Trophoblast cell (in vitro differentiated cells and primary cell): ENCODE results near the gene RUFY1.

Source experiments
- DNase-seq, 2 donors: peaks; one replicate each; pipeline ENCODE4 v3.0.0-alpha.2; 2016
- H2AFZ ChIP-seq: 2 replicates; pipeline ENCODE4 v1.6.1; 2013; ENCODE audit warnings: low read length, moderate library complexity, mild to moderate bottlenecking; ENCODE audit not compliant: insufficient read depth, poor library complexity
- H2AK5ac ChIP-seq: 2 replicates; pipeline ENCODE4 v1.6.1; 2013; ENCODE audit warnings: mild to moderate bottlenecking, low read length
- H2BK120ac ChIP-seq: 2 replicates; pipeline ENCODE4 v1.6.1; 2013; ENCODE audit warnings: low read length, mild to moderate bottlenecking, moderate library complexity; ENCODE audit not compliant: insufficient read depth, poor library complexity
- H2BK12ac ChIP-seq: 2 replicates; pipeline ENCODE4 v1.6.1; 2013; ENCODE audit warnings: mild to moderate bottlenecking, low read length, moderate library complexity
- H2BK5ac ChIP-seq: 2 replicates; pipeline ENCODE4 v1.6.1; 2013; ENCODE audit warnings: low read length, low read depth, moderate library complexity, mild to moderate bottlenecking; ENCODE audit not compliant: poor library complexity
- H3K14ac ChIP-seq: 2 replicates; pipeline ENCODE4 v1.6.1; 2013; ENCODE audit warnings: mild to moderate bottlenecking, low read length
- H3K18ac ChIP-seq: 2 replicates; pipeline ENCODE4 v1.6.1; 2013; ENCODE audit warnings: mild to moderate bottlenecking, low read length
- H3K23ac ChIP-seq: 2 replicates; pipeline ENCODE4 v1.6.1; 2013; ENCODE audit warnings: low read length
- H3K27ac ChIP-seq: 2 replicates; pipeline ENCODE4 v1.5.1; 2013; ENCODE audit warnings: low read depth, mild to moderate bottlenecking, inconsistent platforms, low read length, moderate library complexity
- H3K27me3 ChIP-seq: 2 replicates; pipeline ENCODE4 v1.6.1; 2013; ENCODE audit warnings: inconsistent platforms, mild to moderate bottlenecking, low read length, moderate library complexity; ENCODE audit not compliant: insufficient read depth
- H3K36me3 ChIP-seq, 2 experiments: 1 replicate in 1 of 2; 2 replicates in 1 of 2; pipeline ENCODE4 v1.6.1; 2013; ENCODE audit warnings: low read length in 2 of 2, mild to moderate bottlenecking in 2 of 2, moderate library complexity in 1 of 2; ENCODE audit not compliant: insufficient read depth in 2 of 2, control insufficient read depth in 1 of 2
- H3K4ac ChIP-seq: 2 replicates; pipeline ENCODE4 v1.6.1; 2013; ENCODE audit warnings: low read depth, mild to moderate bottlenecking, low read length, moderate library complexity
- H3K4me1 ChIP-seq, 2 experiments: 1 replicate in 1 of 2; 2 replicates in 1 of 2; pipeline ENCODE4 v1.6.1; 2013; ENCODE audit warnings: low read length in 2 of 2, mild to moderate bottlenecking in 2 of 2, moderate library complexity in 1 of 2; ENCODE audit not compliant: insufficient read depth in 2 of 2, control insufficient read depth in 1 of 2
- H3K4me2 ChIP-seq: 2 replicates; pipeline ENCODE4 v1.6.1; 2013; ENCODE audit warnings: inconsistent platforms, mild to moderate bottlenecking, low read length, moderate library complexity
- H3K4me3 ChIP-seq: 2 replicates; pipeline ENCODE4 v1.5.1; 2013; ENCODE audit warnings: mild to moderate bottlenecking, low read depth, low read length, inconsistent platforms
- H3K79me1 ChIP-seq: one replicate; pipeline ENCODE4 v1.6.1; 2013; ENCODE audit warnings: low read length
- H3K79me2 ChIP-seq: 2 replicates; pipeline ENCODE4 v1.6.1; 2013; ENCODE audit warnings: low read length, mild to moderate bottlenecking; ENCODE audit not compliant: control insufficient read depth, insufficient read depth, poor library complexity
- H3K9ac ChIP-seq: 2 replicates; pipeline ENCODE4 v1.6.1; 2013; ENCODE audit warnings: mild to moderate bottlenecking, low read length
- H3K9me3 ChIP-seq: 2 replicates; pipeline ENCODE4 v1.6.1; 2013; ENCODE audit warnings: low read depth, mild to moderate bottlenecking, control low read depth, inconsistent platforms, low read length; ENCODE audit not compliant: insufficient read depth
- H4K12ac ChIP-seq: 2 replicates; pipeline ENCODE4 v1.6.1; 2013; ENCODE audit warnings: low read depth, mild to moderate bottlenecking, low read length, moderate library complexity
- H4K8ac ChIP-seq: 2 replicates; pipeline ENCODE4 v1.6.1; 2013; ENCODE audit warnings: low read depth, mild to moderate bottlenecking, low read length, moderate library complexity
- H4K91ac ChIP-seq: one replicate; pipeline ENCODE4 v1.6.1; 2013; ENCODE audit warnings: low read depth, mild to moderate bottlenecking, low read length, moderate library complexity
- WGBS: extraction: QIAGEN DNeasy Blood & Tissue Kit; methylation state at CpG from one replicate; pipeline ENCODE4 v1.1.7; 2013; ENCODE audit warnings: missing lambda C conversion rate; ENCODE audit not compliant: insufficient read length, insufficient coverage; ENCODE audit errors: extremely low coverage; 5-methylcytosine and 5-hydroxymethylcytosine counted together

Gene RUFY1

GRCh38 chr5:179610109-179610902 lies 60.0 kb downstream of the RUFY1 start:
- Histone ChIP-seq H4K12ac (no peak overlapping the region), H3K9me3 (no peaks in the 10 kb centered on the region), H2AFZ (no peak overlapping the region), H3K4me1 (peaks cover 0 to 2% of the 10 kb centered on the region in 2 experiments), H3K4ac (no peak overlapping the region), H2BK12ac (no peak overlapping the region), H3K79me1 (no peaks in the 10 kb centered on the region), H3K9ac (no peak overlapping the region), H3K79me2 (no peaks in the 10 kb centered on the region), H3K14ac (no peak overlapping the region), H3K27ac (no peak overlapping the region), H4K91ac (no peak overlapping the region), H3K23ac (no peak overlapping the region), H2BK5ac (no peak overlapping the region), H3K36me3 (peaks cover 67 to 85% of the 10 kb centered on the region in 2 experiments), H3K27me3 (no peaks in the 10 kb centered on the region), H2AK5ac (no peak overlapping the region), H2BK120ac (no peak overlapping the region), H3K4me2 (no peak overlapping the region), H4K8ac (no peak overlapping the region), H3K18ac (no peak overlapping the region), H3K4me3 (no peak overlapping the region)
- no CpG with 5 or more reads among the region's 23 CpGs for WGBS
- DNase-seq = no peak

- Histone ChIP-seq H3K9me3 (no peaks in the 10 kb centered on the region), H3K4me3 (no peak overlapping the region), H3K9ac (no peak overlapping the region), H4K91ac (no peak overlapping the region), H4K12ac (no peak overlapping the region), H2BK12ac (no peak overlapping the region), H4K8ac (no peak overlapping the region), H3K4me2 (no peak overlapping the region), H3K36me3 (peaks cover 66 to 81% of the 10 kb centered on the region in 2 experiments), H2AK5ac (no peak overlapping the region), H3K27ac (no peak overlapping the region), H3K23ac (no peak overlapping the region), H3K79me1 (no peaks in the 10 kb centered on the region), H3K79me2 (no peaks in the 10 kb centered on the region), H3K4me1 (peaks cover 0 to 2% of the 10 kb centered on the region in 2 experiments), H3K18ac (no peak overlapping the region), H3K27me3 (no peaks in the 10 kb centered on the region), H3K14ac (no peak overlapping the region), H2BK5ac (no peak overlapping the region), H2BK120ac (no peak overlapping the region), H2AFZ (no peak overlapping the region), H3K4ac (no peak overlapping the region)
- no peak for DNase-seq
These were observed 60.5 kb downstream of the RUFY1 start for GRCh38 chr5:179610903-179611265.

GRCh38 chr5:179612577-179613459 lies 62.5 kb downstream of the RUFY1 start:
- H3K79me2 ChIP-seq = no peaks in the 10 kb centered on the region
- H3K23ac ChIP-seq = no peak overlapping the region
- H3K14ac ChIP-seq = no peak overlapping the region
- H3K9ac ChIP-seq = no peak overlapping the region
- H3K27ac ChIP-seq = no peak overlapping the region
- no peak overlapping the region for H4K12ac ChIP-seq
- no CpG with 5 or more reads among the region's 21 CpGs for WGBS
- peaks cover 0 to 2% of the 10 kb centered on the region in 2 experiments for H3K4me1 ChIP-seq
- no peak overlapping the region for H2BK120ac ChIP-seq
- no peak overlapping the region for H2BK5ac ChIP-seq
- no peak overlapping the region for H3K4me3 ChIP-seq
- no peak overlapping the region for H4K8ac ChIP-seq
- H2BK12ac ChIP-seq = no peak overlapping the region
- no peak overlapping the region for H3K4me2 ChIP-seq
- H2AFZ ChIP-seq = no peak overlapping the region
- H4K91ac ChIP-seq = no peak overlapping the region
- H2AK5ac ChIP-seq = no peak overlapping the region
- H3K79me1 ChIP-seq = no peaks in the 10 kb centered on the region
- DNase-seq = peak in 1 of 2 donors; percentile 36
- no peaks in the 10 kb centered on the region for H3K9me3 ChIP-seq
- H3K27me3 ChIP-seq = no peaks in the 10 kb centered on the region
- H3K18ac ChIP-seq = no peak overlapping the region
- no peak overlapping the region for H3K4ac ChIP-seq
- peaks cover 50 to 77% of the 10 kb centered on the region in 2 experiments for H3K36me3 ChIP-seq

- Histone ChIP-seq H4K8ac (no peak overlapping the region), H4K91ac (no peak overlapping the region), H3K4me3 (no peak overlapping the region), H4K12ac (no peak overlapping the region), H3K79me1 (no peaks in the 10 kb centered on the region), H3K4me1 (peaks cover 0 to 2% of the 10 kb centered on the region in 2 experiments), H2BK120ac (no peak overlapping the region), H3K4ac (no peak overlapping the region), H3K27ac (no peak overlapping the region), H3K27me3 (no peaks in the 10 kb centered on the region), H2BK5ac (no peak overlapping the region), H3K36me3 (peaks cover 48 to 76% of the 10 kb centered on the region in 2 experiments), H3K9ac (no peak overlapping the region), H3K23ac (no peak overlapping the region), H3K14ac (no peak overlapping the region), H3K4me2 (no peak overlapping the region), H2BK12ac (no peak overlapping the region), H3K9me3 (no peaks in the 10 kb centered on the region), H2AFZ (no peak overlapping the region), H3K79me2 (no peaks in the 10 kb centered on the region), H3K18ac (no peak overlapping the region), H2AK5ac (no peak overlapping the region)
- peak; percentile 57 to 74 for DNase-seq
- WGBS = no CpG with 5 or more reads among the region's 8 CpGs
These were observed 63.2 kb downstream of the RUFY1 start for GRCh38 chr5:179613460-179614071.
